Mucosa of gallbladder (tissue), 1 donor: ENCODE measurements around the gene FBXL20. TPM values are rescaled to one million over a fixed set of nuclear protein-coding genes. Genes with fewer than 3 reads are reported as not detected.

Source experiments
- total RNA-seq: library from RNA; stranded (reverse); gene quantifications from one replicate; pipeline ENCODE4 v1.2.1, GENCODE V29; 2021
- donor health status: DM: no; HTN: no; CAD: no.

Gene FBXL20
- total RNA-seq, 1 donor from 2014 or later, result 31.8 TPM

Other genes starting within 250 kb of the FBXL20 start
- 21.2 TPM for gene PLXDC1, start 250.0 kb downstream of the FBXL20 start, total RNA-seq
- not detected for gene ARL5C, start 235.5 kb downstream of the FBXL20 start, total RNA-seq
- gene CACNB1, start 204.0 kb downstream of the FBXL20 start, total RNA-seq, result 6.4 TPM
- 1,121 TPM for gene RPL19, start 201.3 kb downstream of the FBXL20 start, total RNA-seq
- gene STAC2, start 175.7 kb downstream of the FBXL20 start, total RNA-seq, result 1.3 TPM
- 27.4 TPM for gene MED1, start 49.6 kb upstream of the FBXL20 start, total RNA-seq
- gene CDK12, start 59.9 kb upstream of the FBXL20 start, total RNA-seq, result 56.9 TPM
- not detected for gene NEUROD2, start 206.3 kb upstream of the FBXL20 start, total RNA-seq
- gene PPP1R1B, start 225.3 kb upstream of the FBXL20 start, total RNA-seq, result 2.4 TPM
- 82.2 TPM for gene STARD3, start 235.5 kb upstream of the FBXL20 start, total RNA-seq